Stimulated activated naive CD8-positive, alpha-beta T cell treated with anti-CD3 and anti-CD28 coated beads, Interleukin-15, amount 100 ng/mL, for 72 hours (primary cell): Measurements from ENCODE around the gene RNF17.
"Not testable (repeated sequence)": the region's sequence is repeated elsewhere in the genome, so short reads cannot be mapped to it uniquely, and the experiment has no call there.

ENCODE experiments used
- ATAC-seq: fragments of 150-1000 bp; cut with Tn5 transposase; 2 replicates; pipeline ENCODE4 v1.10.0; 2021; ENCODE audit warnings: mild to moderate bottlenecking, moderate library complexity
- DNase-seq, 2 donors: peaks; one replicate each; pipeline ENCODE4 v3.0.0; 2021 to 2022
- H3K27ac Mint-ChIP-seq, 2 donors: one replicate each; pipeline ENCODE4 v1.8.0; 2022; ENCODE audit warnings: mild to moderate bottlenecking in 2 of 2, mixed read lengths in 2 of 2, moderate library complexity in 2 of 2
- H3K27me3 Mint-ChIP-seq: one replicate; pipeline ENCODE4 v1.8.0; 2022; ENCODE audit warnings: mixed read lengths
- H3K4me1 Mint-ChIP-seq: one replicate; pipeline ENCODE4 v1.8.0; 2022; ENCODE audit warnings: mild to moderate bottlenecking, mixed read lengths
- H3K4me3 Mint-ChIP-seq, 2 donors: one replicate each; pipeline ENCODE4 v1.8.0; 2022; ENCODE audit warnings: mild to moderate bottlenecking in 2 of 2, mixed read lengths in 2 of 2, moderate library complexity in 1 of 2
- H3K9me3 Mint-ChIP-seq, 2 donors: one replicate each; pipeline ENCODE4 v1.8.0; 2022; ENCODE audit warnings: mixed read lengths in 2 of 2

The RNF17 gene

GRCh38 chr13:24788538-24788937 is 24.6 kb downstream of the RNF17 start:
- no peak overlapping the region for H3K27ac Mint-ChIP-seq
- no peak overlapping the region for H3K4me3 Mint-ChIP-seq
- no peaks in the 10 kb centered on the region for H3K4me1 Mint-ChIP-seq
- DNase-seq (no peak), ATAC-seq (no peak)
- peaks cover 13 to 17% of the 10 kb centered on the region in 2 donors for H3K9me3 Mint-ChIP-seq
- H3K27me3 Mint-ChIP-seq: peaks cover 55% of the 10 kb centered on the region

- no peaks in the 10 kb centered on the region for H3K4me1 Mint-ChIP-seq
- no peak for ATAC-seq
- H3K9me3 Mint-ChIP-seq: no peaks in the 10 kb centered on the region
- H3K4me3 Mint-ChIP-seq: no peak overlapping the region
- no peak for DNase-seq
- peaks cover 58% of the 10 kb centered on the region for H3K27me3 Mint-ChIP-seq
- H3K27ac Mint-ChIP-seq: no peak overlapping the region
These were observed 38.1 kb downstream of the RNF17 start for GRCh38 chr13:24802074-24802473.

- DNase-seq (no peak), ATAC-seq (no peak)
- no peak overlapping the region for H3K4me3 Mint-ChIP-seq
- H3K27me3 Mint-ChIP-seq: peaks cover 34% of the 10 kb centered on the region
- no peaks in the 10 kb centered on the region for H3K4me1 Mint-ChIP-seq
- H3K9me3 Mint-ChIP-seq: peaks cover 8 to 15% of the 10 kb centered on the region in 2 donors
- no peak overlapping the region for H3K27ac Mint-ChIP-seq
These were observed 57.2 kb downstream of the RNF17 start for GRCh38 chr13:24821207-24821606.

GRCh38 chr13:24822640-24823039 is 58.7 kb downstream of the RNF17 start:
- DNase-seq: no peak
- no peaks in the 10 kb centered on the region for H3K4me1 Mint-ChIP-seq
- peaks cover 29% of the 10 kb centered on the region for H3K27me3 Mint-ChIP-seq
- no peak overlapping the region for H3K27ac Mint-ChIP-seq
- no peak for ATAC-seq
- H3K9me3 Mint-ChIP-seq: peaks cover 8 to 15% of the 10 kb centered on the region in 2 donors
- no peak overlapping the region for H3K4me3 Mint-ChIP-seq

GRCh38 chr13:24823122-24823710 is 59.2 kb downstream of the RNF17 start:
- not testable (repeated sequence) for H3K4me3 Mint-ChIP-seq, DNase-seq, ATAC-seq, H3K27ac Mint-ChIP-seq, H3K4me1 Mint-ChIP-seq
- peaks cover 8 to 15% of the 10 kb centered on the region in 2 donors for H3K9me3 Mint-ChIP-seq
- H3K27me3 Mint-ChIP-seq: peaks cover 29% of the 10 kb centered on the region

- ATAC-seq (no peak), DNase-seq (no peak)
- H3K4me1 Mint-ChIP-seq: no peaks in the 10 kb centered on the region
- peaks cover 21% of the 10 kb centered on the region for H3K27me3 Mint-ChIP-seq
- H3K4me3 Mint-ChIP-seq: no peak overlapping the region
- H3K9me3 Mint-ChIP-seq: no peaks in the 10 kb centered on the region
- no peak overlapping the region for H3K27ac Mint-ChIP-seq
These were observed 63.8 kb downstream of the RNF17 start for GRCh38 chr13:24827799-24828198.

- H3K4me1 Mint-ChIP-seq: peaks cover 13% of the 10 kb centered on the region
- DNase-seq: no peak
- no peak for ATAC-seq
- H3K27ac Mint-ChIP-seq: no peak overlapping the region
- no peaks in the 10 kb centered on the region for H3K9me3 Mint-ChIP-seq
- H3K27me3 Mint-ChIP-seq: peaks cover 68% of the 10 kb centered on the region
- no peak overlapping the region for H3K4me3 Mint-ChIP-seq
These were observed 71.0 kb downstream of the RNF17 start for GRCh38 chr13:24834902-24835510.

- H3K27ac Mint-ChIP-seq, H3K4me3 Mint-ChIP-seq, DNase-seq, H3K9me3 Mint-ChIP-seq: not testable (repeated sequence)
- Mint-ChIP-seq H3K27me3 (peaks cover 72% of the 10 kb centered on the region), H3K4me1 (peaks cover 13% of the 10 kb centered on the region)
- peak; percentile 60 for ATAC-seq
These were observed 73.6 kb downstream of the RNF17 start for GRCh38 chr13:24837528-24837927.

- Mint-ChIP-seq H3K4me1 (peaks cover 6% of the 10 kb centered on the region), H3K4me3 (no peak overlapping the region), H3K27ac (no peak overlapping the region), H3K27me3 (peaks cover 25% of the 10 kb centered on the region), H3K9me3 (no peaks in the 10 kb centered on the region)
- ATAC-seq: no peak
- DNase-seq: no peak
These were observed 78.7 kb downstream of the RNF17 start for GRCh38 chr13:24842549-24843274.

GRCh38 chr13:24851546-24851945 is 87.6 kb downstream of the RNF17 start:
- Mint-ChIP-seq H3K9me3 (no peaks in the 10 kb centered on the region), H3K27ac (no peak overlapping the region), H3K4me3 (no peak overlapping the region), H3K27me3 (peaks cover 9% of the 10 kb centered on the region), H3K4me1 (no peaks in the 10 kb centered on the region)
- DNase-seq (no peak), ATAC-seq (no peak)

GRCh38 chr13:24854311-24854710 is 90.3 kb downstream of the RNF17 start:
- H3K9me3 Mint-ChIP-seq: no peaks in the 10 kb centered on the region
- peaks cover 9% of the 10 kb centered on the region for H3K27me3 Mint-ChIP-seq
- ATAC-seq (no peak), DNase-seq (no peak)
- no peaks in the 10 kb centered on the region for H3K4me1 Mint-ChIP-seq
- H3K27ac Mint-ChIP-seq: no peak overlapping the region
- H3K4me3 Mint-ChIP-seq: no peak overlapping the region

GRCh38 chr13:24858953-24859352 is 95.0 kb downstream of the RNF17 start:
- ATAC-seq: no peak
- Mint-ChIP-seq H3K4me3 (no peak overlapping the region), H3K27me3 (peaks cover 6% of the 10 kb centered on the region)

GRCh38 chr13:24860770-24861169 is 96.8 kb downstream of the RNF17 start:
- DNase-seq (no peak), ATAC-seq (no peak)
- no peak overlapping the region for H3K4me3 Mint-ChIP-seq
- no peaks in the 10 kb centered on the region for H3K9me3 Mint-ChIP-seq
- H3K27me3 Mint-ChIP-seq: peaks cover 9% of the 10 kb centered on the region
- H3K27ac Mint-ChIP-seq: no peak overlapping the region
- peaks cover 6% of the 10 kb centered on the region for H3K4me1 Mint-ChIP-seq

More at GRCh38 chr13:24858953-24859352, 95.0 kb downstream of the RNF17 start:
- no peaks in the 10 kb centered on the region for H3K9me3 Mint-ChIP-seq
- no peak for DNase-seq
- H3K4me1 Mint-ChIP-seq: no peaks in the 10 kb centered on the region
- H3K27ac Mint-ChIP-seq: no peak overlapping the region

- H3K4me1 Mint-ChIP-seq: peaks cover 7% of the 10 kb centered on the region
- no peak for ATAC-seq
- no peak overlapping the region for H3K27ac Mint-ChIP-seq
- peaks cover 9% of the 10 kb centered on the region for H3K27me3 Mint-ChIP-seq
- no peak for DNase-seq
- no peak overlapping the region for H3K4me3 Mint-ChIP-seq
- H3K9me3 Mint-ChIP-seq: no peaks in the 10 kb centered on the region
These were observed 97.8 kb downstream of the RNF17 start for GRCh38 chr13:24861617-24862362.

- Mint-ChIP-seq H3K4me3 (no peak overlapping the region), H3K27me3 (peaks cover 16% of the 10 kb centered on the region), H3K9me3 (no peaks in the 10 kb centered on the region), H3K4me1 (peaks cover 7% of the 10 kb centered on the region), H3K27ac (no peak overlapping the region)
- DNase-seq (no peak), ATAC-seq (no peak)
These were observed 100.0 kb downstream of the RNF17 start for GRCh38 chr13:24863748-24864540.
